HEK293T (cell line): ENCODE results near the gene CHD3.

ENCODE experiments used
- BHLHE40 ChIP-seq: fragments of 450-650 bp; IDR thresholded peaks from 2 replicates; pipeline ENCODE4 v1.6.1; 2016; ENCODE audit warnings: mild to moderate bottlenecking, moderate library complexity, borderline replicate concordance
- CTBP1 ChIP-seq: fragments of 450-650 bp; IDR thresholded peaks from 2 replicates; pipeline ENCODE4 v1.6.1; 2016; ENCODE audit warnings: borderline replicate concordance
- FOXA1 ChIP-seq: fragments of 450-650 bp; IDR thresholded peaks from 2 replicates; pipeline ENCODE4 v1.6.1; 2016; ENCODE audit warnings: mild to moderate bottlenecking
- FOXM1 ChIP-seq: fragments of 450-650 bp; IDR thresholded peaks from 2 replicates; pipeline ENCODE4 v1.6.1; 2017; ENCODE audit warnings: mild to moderate bottlenecking, borderline replicate concordance
- LEF1 ChIP-seq: fragments of 450-650 bp; IDR thresholded peaks from 2 replicates; pipeline ENCODE4 v1.6.1; 2017; ENCODE audit warnings: mild to moderate bottlenecking, borderline replicate concordance
- SP1 ChIP-seq: fragments of 450-650 bp; IDR thresholded peaks from 2 replicates; pipeline ENCODE4 v1.6.1; 2017

- no peak for TF ChIP-seq FOXA1
- no peak for TF ChIP-seq LEF1
- no peak for TF ChIP-seq CTBP1
- TF ChIP-seq FOXM1, result no peak
- TF ChIP-seq SP1, result no peak
- TF ChIP-seq BHLHE40, result no peak
These were observed 40.4 kb upstream of the CHD3 start for GRCh38 chr17:7848131-7848579.
